H9 (cell line): Measurements from ENCODE around the gene SEC61B. TPM values are rescaled to one million over a fixed set of nuclear protein-coding genes. Genes with fewer than 3 reads are reported as not detected.

Source experiments
- DNase-seq: peaks from one replicate; pipeline ENCODE4 v3.0.0-alpha.2; 2017
- H2AFZ ChIP-seq: one replicate; pipeline ENCODE4 v1.6.1; 2013; ENCODE audit warnings: mild to moderate bottlenecking, low read length, control low read depth, moderate library complexity
- H2AK5ac ChIP-seq: 2 replicates; pipeline ENCODE4 v1.6.1; 2013; ENCODE audit warnings: low read length, control low read depth, mixed read lengths; ENCODE audit not compliant: insufficient read length
- H2BK120ac ChIP-seq: one replicate; pipeline ENCODE4 v1.6.1; 2013; ENCODE audit warnings: low read depth, mild to moderate bottlenecking, low read length, control low read depth, inconsistent platforms; ENCODE audit not compliant: poor library complexity, severe bottlenecking
- H2BK12ac ChIP-seq: 2 replicates; pipeline ENCODE4 v1.6.1; 2013; ENCODE audit warnings: low read length, control low read depth, mixed read lengths, low read depth; ENCODE audit not compliant: insufficient read length
- H2BK15ac ChIP-seq: 2 replicates; pipeline ENCODE4 v1.6.1; 2013; ENCODE audit warnings: low read depth, low read length, control low read depth
- H2BK20ac ChIP-seq: one replicate; pipeline ENCODE4 v1.6.1; 2013; ENCODE audit warnings: low read depth, mild to moderate bottlenecking, low read length, control low read depth, inconsistent platforms; ENCODE audit not compliant: poor library complexity, severe bottlenecking
- H2BK5ac ChIP-seq: 2 replicates; pipeline ENCODE4 v1.6.1; 2013; ENCODE audit warnings: low read length, control low read depth, mixed read lengths; ENCODE audit not compliant: insufficient read length
- H3K14ac ChIP-seq: 2 replicates; pipeline ENCODE4 v1.6.1; 2013; ENCODE audit warnings: low read length, control low read depth; ENCODE audit not compliant: insufficient read depth
- H3K18ac ChIP-seq: 2 replicates; pipeline ENCODE4 v1.6.1; 2013; ENCODE audit warnings: low read depth, mild to moderate bottlenecking, mixed read lengths, low read length, control low read depth; ENCODE audit not compliant: insufficient read length
- H3K23ac ChIP-seq: 2 replicates; pipeline ENCODE4 v1.6.1; 2013; ENCODE audit warnings: low read length, control low read depth, mixed read lengths, low read depth; ENCODE audit not compliant: insufficient read length
- H3K23me2 ChIP-seq: 2 replicates; pipeline ENCODE4 v1.6.1; 2013; ENCODE audit warnings: low read depth, mild to moderate bottlenecking, mixed read lengths, low read length, control low read depth; ENCODE audit not compliant: insufficient read length, poor library complexity, severe bottlenecking
- H3K27ac ChIP-seq: 2 replicates; pipeline ENCODE4 v1.5.1; 2013; ENCODE audit warnings: low read length, control low read depth, mixed read lengths, low read depth; ENCODE audit not compliant: insufficient read length
- H3K27me3 ChIP-seq: 2 replicates; pipeline ENCODE4 v1.6.1; 2013; ENCODE audit warnings: low read length, control low read depth, inconsistent platforms; ENCODE audit not compliant: insufficient read depth
- H3K4ac ChIP-seq: 2 replicates; pipeline ENCODE4 v1.6.1; 2013; ENCODE audit warnings: low read depth, mild to moderate bottlenecking, control low read depth, inconsistent platforms, low read length, moderate library complexity
- H3K4me1 ChIP-seq: 2 replicates; pipeline ENCODE4 v1.6.1; 2013; ENCODE audit warnings: low read length, control low read depth, inconsistent platforms; ENCODE audit not compliant: insufficient read depth
- H3K4me2 ChIP-seq: 2 replicates; pipeline ENCODE4 v1.6.1; 2013; ENCODE audit warnings: low read length, control low read depth, mixed read lengths; ENCODE audit not compliant: insufficient read length, insufficient read depth
- H3K56ac ChIP-seq: 2 replicates; pipeline ENCODE4 v1.6.1; 2013; ENCODE audit warnings: low read depth, mild to moderate bottlenecking, mixed read lengths, low read length, control low read depth; ENCODE audit not compliant: insufficient read length
- H3K79me1 ChIP-seq: 2 replicates; pipeline ENCODE4 v1.6.1; 2013; ENCODE audit warnings: low read depth, mild to moderate bottlenecking, moderate library complexity, low read length, control low read depth, inconsistent platforms; ENCODE audit not compliant: insufficient read depth, poor library complexity, severe bottlenecking
- H3K79me2 ChIP-seq: 2 replicates; pipeline ENCODE4 v1.6.1; 2013; ENCODE audit warnings: low read length, control low read depth, inconsistent platforms; ENCODE audit not compliant: insufficient read depth
- H3K9ac ChIP-seq: 2 replicates; pipeline ENCODE4 v1.6.1; 2013; ENCODE audit warnings: low read length, control low read depth, mixed read lengths; ENCODE audit not compliant: insufficient read length; ENCODE audit errors: extremely low read depth
- H3K9me3 ChIP-seq: one replicate; pipeline ENCODE4 v1.6.1; 2013; ENCODE audit warnings: low read depth, low read length, inconsistent platforms; ENCODE audit not compliant: control insufficient read depth
- H3T11ph ChIP-seq: one replicate; pipeline ENCODE4 v1.6.1; 2013; ENCODE audit warnings: mild to moderate bottlenecking, low read length, control low read depth, inconsistent platforms
- H4K20me1 ChIP-seq: one replicate; pipeline ENCODE4 v1.6.1; 2013; ENCODE audit not compliant: control insufficient read depth, insufficient read length, insufficient read depth
- H4K5ac ChIP-seq: 2 replicates; pipeline ENCODE4 v1.6.1; 2013; ENCODE audit warnings: low read depth, mild to moderate bottlenecking, mixed read lengths, low read length, control low read depth; ENCODE audit not compliant: insufficient read length
- H4K8ac ChIP-seq: replicated peaks from 2 replicates; pipeline ENCODE4 v1.6.1; 2013; ENCODE audit warnings: low read length, control low read depth, mixed read lengths, low read depth; ENCODE audit not compliant: insufficient read length
- H4K91ac ChIP-seq: 2 replicates; pipeline ENCODE4 v1.6.1; 2013; ENCODE audit warnings: low read depth, mild to moderate bottlenecking, moderate library complexity, mixed read lengths, low read length, control low read depth; ENCODE audit not compliant: insufficient read length
- H3K27ac Mint-ChIP-seq, 3 experiments: 2 replicates in 2 of 3; 3 replicates in 1 of 3; pipeline ENCODE4 v1.8.0; 2020 to 2021; ENCODE audit warnings: mixed read lengths in 3 of 3, mild to moderate bottlenecking in 1 of 3, moderate library complexity in 1 of 3
- H3K27me3 Mint-ChIP-seq: 2 replicates; pipeline ENCODE4 v1.8.0; 2021; ENCODE audit warnings: low read depth, mild to moderate bottlenecking, moderate library complexity, mixed read lengths
- H3K36me3 Mint-ChIP-seq, 3 experiments: 2 replicates in 2 of 3; 3 replicates in 1 of 3; pipeline ENCODE4 v1.8.0; 2020 to 2021; ENCODE audit warnings: low read depth in 3 of 3, mixed read lengths in 3 of 3; ENCODE audit not compliant: insufficient read depth in 1 of 3
- H3K4me1 Mint-ChIP-seq, 2 experiments: 2 replicates each; pipeline ENCODE4 v1.8.0; 2020; ENCODE audit warnings: mixed read lengths in 2 of 2
- H3K4me3 Mint-ChIP-seq, 2 experiments: 2 replicates in 1 of 2; 3 replicates in 1 of 2; pipeline ENCODE4 v1.8.0; 2020 to 2021; ENCODE audit warnings: mild to moderate bottlenecking in 2 of 2, mixed read lengths in 2 of 2, moderate library complexity in 1 of 2
- H3K9me3 Mint-ChIP-seq, 2 experiments: 2 replicates in 1 of 2; 3 replicates in 1 of 2; pipeline ENCODE4 v1.8.0; 2020; ENCODE audit warnings: mild to moderate bottlenecking in 2 of 2, mixed read lengths in 2 of 2, moderate library complexity in 1 of 2
- CTCF ChIP-seq: fragments of 200-600 bp; sonication (generic); conservative IDR thresholded peaks from 3 replicates; pipeline ENCODE4 v1.8.0; 2021; ENCODE audit warnings: antibody characterized with exemption, mild to moderate bottlenecking
- WGBS: extraction: QIAGEN DNeasy Blood & Tissue Kit; methylation state at CpG from one replicate; pipeline ENCODE4 v1.1.7; 2013; ENCODE audit warnings: missing lambda C conversion rate, low lambda C conversion rate, mixed read lengths; ENCODE audit not compliant: insufficient read length; ENCODE audit errors: extremely low coverage; 5-methylcytosine and 5-hydroxymethylcytosine counted together
- total RNA-seq: library from RNA; stranded (reverse); gene quantifications from 2 replicates; pipeline ENCODE4 v1.2.1, GENCODE V29; 2021

The SEC61B gene
- total RNA-seq, 1 experiment from 2014 or later = 142 TPM

DNA sequence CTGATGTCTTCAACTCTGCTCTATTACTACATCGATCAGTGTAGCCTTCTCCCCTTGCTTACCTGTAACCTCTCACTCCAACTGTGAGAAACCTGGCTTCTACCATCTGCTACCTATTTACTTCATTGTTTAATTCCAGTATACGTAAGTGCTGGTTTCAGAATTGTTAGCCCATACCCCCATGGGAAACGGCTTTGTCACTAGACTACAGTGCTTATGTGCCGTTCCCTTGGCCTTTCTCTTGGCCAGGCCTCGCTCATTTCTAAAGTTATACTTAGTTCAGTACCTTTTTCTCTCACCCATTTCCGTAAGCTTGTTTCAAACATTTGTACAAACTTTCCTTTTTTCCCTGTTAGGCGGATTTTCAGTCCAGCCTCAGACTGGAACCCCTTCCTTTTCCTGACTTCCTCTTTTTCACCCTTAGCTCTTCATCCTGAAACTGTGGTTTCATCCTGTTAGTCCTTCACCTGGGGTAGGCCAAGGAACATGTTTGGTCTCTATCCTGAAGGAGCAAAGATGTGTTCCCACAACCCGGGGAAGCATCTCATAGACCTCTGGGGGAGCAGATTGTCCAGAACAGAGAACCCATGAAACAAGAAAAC, 22.0 kb upstream of the SEC61B start:
- Mint-ChIP-seq H3K4me1 (peaks cover 10 to 14% of the 10 kb centered on the region in 2 experiments), H3K9me3 (no peaks in the 10 kb centered on the region), H3K4me3 (no peak overlapping the region), H3K27ac (no peak overlapping the region; a peak in 1 of 7 replicates), H3K36me3 (no peaks in the 10 kb centered on the region), H3K27me3 (no peaks in the 10 kb centered on the region; the same call in 1 of the 2 replicates)
- no peak overlapping the region for H2BK20ac ChIP-seq
- no peaks in the 10 kb centered on the region for H3K4me1 ChIP-seq
- H2BK12ac ChIP-seq = no peak overlapping the region
- H3K27ac ChIP-seq = no peak overlapping the region
- no peak overlapping the region for H4K8ac ChIP-seq
- H2AK5ac ChIP-seq = no peak overlapping the region
- no peak overlapping the region for H2AFZ ChIP-seq
- no peaks in the 10 kb centered on the region for H3K27me3 ChIP-seq
- H3K14ac ChIP-seq = no peak overlapping the region
- no peak overlapping the region for H3K56ac ChIP-seq
- no peaks in the 10 kb centered on the region for H4K20me1 ChIP-seq
- no peak overlapping the region for H3K4me2 ChIP-seq
- H3K79me2 ChIP-seq = no peaks in the 10 kb centered on the region
- H2BK120ac ChIP-seq = no peak overlapping the region
- no peak overlapping the region for H3T11ph ChIP-seq
- H3K79me1 ChIP-seq = no peaks in the 10 kb centered on the region
- no peak overlapping the region for H3K18ac ChIP-seq
- H3K23me2 ChIP-seq = no peaks in the 10 kb centered on the region
- no peak overlapping the region for H3K4ac ChIP-seq
- no peak overlapping the region for H4K5ac ChIP-seq
- no peaks in the 10 kb centered on the region for H3K9me3 ChIP-seq
- H3K9ac ChIP-seq = no peak overlapping the region
- H3K23ac ChIP-seq = no peak overlapping the region
- WGBS = no CpG with 5 or more reads among the region's 8 CpGs
- H2BK15ac ChIP-seq = no peak overlapping the region
- H2BK5ac ChIP-seq = no peak overlapping the region
- no peak for TF ChIP-seq CTCF
- DNase-seq = no peak
- H4K91ac ChIP-seq = no peak overlapping the region
